ENCODE data around the gene FASTKD2.

- TF ChIP-seq CTCF (IDR thresholded peaks at IDR 0.05): no peak
- TF ChIP-seq ZFX (IDR thresholded peaks at IDR 0.05; ENCODE audit: borderline replicate concordance): no peak
Observed at GRCh38 chr2:206814498-206814897, 49.1 kb downstream of the FASTKD2 start.

Data from 22Rv1 (cell line).